ENCODE data around the gene CEP152. TPM values are rescaled to one million over a fixed set of nuclear protein-coding genes. Genes with fewer than 3 reads are reported as not detected.

The CEP152 gene
- total and polyA plus RNA-seq, 2 experiments from 2014 or later: 2.7 to 5.6 TPM

DNA sequence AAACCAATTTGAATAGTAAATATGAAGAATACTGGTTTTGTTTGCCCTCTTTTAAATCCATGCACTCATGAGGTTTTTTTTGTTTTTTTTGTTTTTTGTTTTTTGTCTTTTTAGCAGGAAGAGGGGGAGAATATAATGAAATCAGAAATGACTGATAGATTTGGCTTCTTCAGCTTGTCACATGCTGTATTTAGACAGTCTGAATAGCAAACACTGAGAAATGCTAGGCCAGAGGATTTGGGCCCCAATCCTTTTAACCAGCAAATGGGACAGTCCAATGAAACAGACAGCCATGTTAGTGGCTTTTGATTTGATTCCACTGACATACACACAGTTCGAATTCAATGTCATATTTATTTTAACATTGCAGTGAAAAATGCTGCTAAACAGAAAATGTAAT lies 14.2 kb upstream of the CEP152 start:
- TF ChIP-seq, protein P1, sequence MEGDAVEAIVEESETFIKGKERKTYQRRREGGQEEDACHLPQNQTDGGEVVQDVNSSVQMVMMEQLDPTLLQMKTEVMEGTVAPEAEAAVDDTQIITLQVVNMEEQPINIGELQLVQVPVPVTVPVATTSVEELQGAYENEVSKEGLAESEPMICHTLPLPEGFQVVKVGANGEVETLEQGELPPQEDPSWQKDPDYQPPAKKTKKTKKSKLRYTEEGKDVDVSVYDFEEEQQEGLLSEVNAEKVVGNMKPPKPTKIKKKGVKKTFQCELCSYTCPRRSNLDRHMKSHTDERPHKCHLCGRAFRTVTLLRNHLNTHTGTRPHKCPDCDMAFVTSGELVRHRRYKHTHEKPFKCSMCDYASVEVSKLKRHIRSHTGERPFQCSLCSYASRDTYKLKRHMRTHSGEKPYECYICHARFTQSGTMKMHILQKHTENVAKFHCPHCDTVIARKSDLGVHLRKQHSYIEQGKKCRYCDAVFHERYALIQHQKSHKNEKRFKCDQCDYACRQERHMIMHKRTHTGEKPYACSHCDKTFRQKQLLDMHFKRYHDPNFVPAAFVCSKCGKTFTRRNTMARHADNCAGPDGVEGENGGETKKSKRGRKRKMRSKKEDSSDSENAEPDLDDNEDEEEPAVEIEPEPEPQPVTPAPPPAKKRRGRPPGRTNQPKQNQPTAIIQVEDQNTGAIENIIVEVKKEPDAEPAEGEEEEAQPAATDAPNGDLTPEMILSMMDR (IDR thresholded peaks at IDR 0.05; ENCODE audit: low read depth, low read length): no peak

DNA sequence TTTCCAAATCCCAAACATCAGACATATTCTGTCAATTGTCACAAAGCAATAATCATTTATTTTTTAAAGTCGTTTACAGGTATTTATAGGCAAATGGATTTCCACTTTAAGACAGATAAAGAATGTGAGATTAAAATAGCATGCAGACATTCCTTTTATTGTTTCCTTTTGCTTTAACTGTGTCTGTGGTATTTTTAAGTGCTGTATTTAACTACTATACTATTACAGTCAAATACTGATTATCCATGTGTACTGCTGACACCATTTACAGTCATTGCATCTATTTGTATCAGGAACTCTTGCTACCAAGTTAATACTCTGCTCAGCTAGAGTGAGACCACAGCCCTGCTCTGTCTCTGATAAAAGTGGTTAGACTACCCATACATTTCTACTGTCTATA lies 12.8 kb upstream of the CEP152 start:
- no peaks in the 10 kb centered on the region for H3K9me3 ChIP-seq (ENCODE audit: low read depth)
- H3K36me3 ChIP-seq: no peaks in the 10 kb centered on the region
- no peak for DNase-seq (ENCODE audit: low read depth in 1 of 2, low spot score in 1 of 2)
- no peaks in the 10 kb centered on the region for H3K27me3 ChIP-seq
- no peaks in the 10 kb centered on the region for H3K4me1 ChIP-seq (ENCODE audit: low read depth)
- TF ChIP-seq, protein P1 (IDR thresholded peaks at IDR 0.05; ENCODE audit: low read depth, low read length): no peak
- no peak overlapping the region for H3K27ac ChIP-seq
- H3K4me3 ChIP-seq: no peak overlapping the region

More for the DNA sequence above, 14.2 kb upstream of the CEP152 start:
- H3K4me1 ChIP-seq (ENCODE audit: low read depth): no peaks in the 10 kb centered on the region
- H3K27ac ChIP-seq: no peak overlapping the region
- no peak for DNase-seq (ENCODE audit: low read depth in 1 of 2, low spot score in 1 of 2)
- no peaks in the 10 kb centered on the region for H3K9me3 ChIP-seq (ENCODE audit: low read depth)
- H3K36me3 ChIP-seq: no peaks in the 10 kb centered on the region
- no peak overlapping the region for H3K4me3 ChIP-seq
- no peaks in the 10 kb centered on the region for H3K27me3 ChIP-seq

DNA sequence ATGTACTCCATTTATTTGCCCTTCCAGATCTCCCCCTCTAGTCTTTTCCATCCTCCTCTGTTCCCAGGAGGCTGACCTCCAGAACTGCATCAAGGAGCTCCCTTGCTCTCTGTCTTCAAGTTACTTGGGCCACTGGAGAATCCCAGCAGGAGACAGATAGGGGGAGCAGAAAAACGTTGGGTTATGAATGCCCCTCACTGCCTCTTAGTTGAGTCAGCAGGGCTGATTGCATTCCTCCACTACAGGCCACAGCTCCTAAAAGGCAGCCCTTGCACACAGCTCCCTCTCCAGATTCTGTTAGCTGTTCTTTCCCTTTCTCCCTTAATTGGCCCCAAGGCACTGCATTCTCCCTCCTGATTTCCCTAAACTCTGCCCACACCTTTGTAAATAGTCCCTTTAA lies 12.4 kb upstream of the CEP152 start:
- TF ChIP-seq, protein P1 (IDR thresholded peaks at IDR 0.05; ENCODE audit: low read depth, low read length): no peak
- H3K4me3 ChIP-seq: no peak overlapping the region
- H3K27me3 ChIP-seq: no peaks in the 10 kb centered on the region
- H3K9me3 ChIP-seq (ENCODE audit: low read depth): no peaks in the 10 kb centered on the region
- H3K27ac ChIP-seq: no peak overlapping the region
- H3K36me3 ChIP-seq: no peaks in the 10 kb centered on the region
- peak in 1 of 2 donors; percentile 22 for DNase-seq (ENCODE audit: low read depth in 1 of 2, low spot score in 1 of 2)
- no peaks in the 10 kb centered on the region for H3K4me1 ChIP-seq (ENCODE audit: low read depth)

DNA sequence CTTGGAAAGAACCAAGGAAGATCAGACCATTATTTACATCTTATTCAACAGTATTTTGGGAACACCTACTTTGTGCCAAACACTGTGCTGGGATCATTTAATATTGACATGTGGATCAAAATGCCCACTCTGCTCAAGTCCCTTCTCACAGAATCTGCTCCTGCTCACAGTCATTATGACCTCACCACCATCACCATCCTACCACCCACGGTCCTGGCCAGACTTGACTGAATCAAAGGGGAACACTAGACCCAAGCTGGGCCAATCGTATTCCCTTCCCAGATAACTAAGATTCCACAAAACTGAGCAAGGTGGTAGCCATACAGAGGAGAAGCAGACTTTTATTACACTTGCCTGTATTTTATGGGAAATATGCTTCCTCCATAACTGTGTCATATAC lies 3.4 kb upstream of the CEP152 start:
- Histone ChIP-seq H3K9me3 (ENCODE audit: low read depth) (no peaks in the 10 kb centered on the region), H3K4me3 (no peak overlapping the region), H3K27ac (no peak overlapping the region), H3K4me1 (ENCODE audit: low read depth) (no peaks in the 10 kb centered on the region), H3K27me3 (peaks cover 19% of the 10 kb centered on the region), H3K36me3 (no peaks in the 10 kb centered on the region)
- TF ChIP-seq, protein P1 (IDR thresholded peaks at IDR 0.05; ENCODE audit: low read depth, low read length): no peak
- no peak for DNase-seq (ENCODE audit: low read depth in 1 of 2, low spot score in 1 of 2)

DNA sequence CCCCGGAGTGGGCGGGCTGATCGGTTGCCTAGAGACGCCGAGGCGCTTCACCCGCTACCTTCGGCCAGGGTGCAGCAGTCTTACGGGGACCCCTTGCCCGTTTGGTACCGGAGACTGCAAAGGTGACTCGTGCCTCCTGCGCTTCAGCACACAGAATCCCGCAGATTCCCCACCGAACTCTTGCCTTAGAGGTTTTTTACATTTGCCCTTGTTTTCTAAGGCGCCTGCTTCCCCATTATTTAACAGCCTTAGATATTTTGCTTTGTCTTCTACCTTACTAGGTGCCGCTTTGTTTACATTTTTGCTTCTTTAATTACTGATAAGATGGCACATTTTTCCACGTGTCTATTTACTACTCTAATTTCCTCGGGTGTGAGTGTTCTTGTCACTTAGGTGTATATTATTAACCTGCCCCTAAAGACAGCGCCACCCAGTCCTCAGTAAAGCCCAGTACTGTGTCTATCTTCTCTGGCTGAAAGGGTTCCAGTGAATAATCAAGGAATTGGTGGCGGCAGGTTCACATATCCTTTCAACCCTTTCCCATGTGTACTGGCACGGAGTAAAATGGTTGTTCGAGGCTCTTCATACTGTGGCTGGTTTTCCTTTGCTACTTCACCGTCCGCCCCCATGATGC lies 573 bp upstream of the CEP152 start:
- peak; percentile 4 to 11 for DNase-seq (ENCODE audit: low read depth in 1 of 2, low spot score in 1 of 2)
- TF ChIP-seq, protein P1 (IDR thresholded peaks at IDR 0.05; ENCODE audit: low read depth, low read length): peak; percentile 8
- H3K4me3 ChIP-seq: peak overlapping the region; percentile 70
- H3K27ac ChIP-seq: no peak overlapping the region
- H3K27me3 ChIP-seq: peaks cover 19% of the 10 kb centered on the region
- H3K9me3 ChIP-seq (ENCODE audit: low read depth): no peaks in the 10 kb centered on the region
- H3K36me3 ChIP-seq: no peaks in the 10 kb centered on the region
- H3K4me1 ChIP-seq (ENCODE audit: low read depth): no peaks in the 10 kb centered on the region
